Suppressor macrophage treated with lipopolysaccharide for 1 hour (primary cell): Measurements from ENCODE around the gene ALX4.

ENCODE experiments used
- DNase-seq, 3 donors: peaks; one replicate each; pipeline ENCODE4 v3.0.0-alpha.2; 2020 to 2022

Gene ALX4

GRCh38 chr11:44243086-44243485 is 66.9 kb downstream of the ALX4 start:
- DNase-seq = no peak

DNA sequence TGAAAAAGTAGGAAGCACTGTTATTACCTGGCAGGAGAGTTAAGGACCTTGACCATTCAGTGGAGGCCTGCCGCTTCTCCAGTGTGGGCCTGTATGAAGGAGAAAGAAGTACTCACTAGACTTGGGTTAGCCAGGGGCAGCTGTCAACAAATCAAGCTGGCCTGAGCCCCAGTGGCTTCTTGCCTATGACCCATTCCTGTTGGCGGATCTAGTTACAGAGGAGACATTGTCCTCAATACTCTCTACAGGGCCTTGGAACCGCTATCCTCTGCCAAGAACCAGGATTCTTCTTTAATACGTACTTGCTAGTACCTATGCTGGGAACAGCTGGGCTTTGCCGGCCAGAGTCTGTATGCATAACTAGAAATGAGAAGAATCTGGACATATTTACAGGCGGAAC is 68.1 kb downstream of the ALX4 start:
- DNase-seq = no peak

GRCh38 chr11:44237156-44237555 is 72.8 kb downstream of the ALX4 start:
- no peak for DNase-seq

DNA sequence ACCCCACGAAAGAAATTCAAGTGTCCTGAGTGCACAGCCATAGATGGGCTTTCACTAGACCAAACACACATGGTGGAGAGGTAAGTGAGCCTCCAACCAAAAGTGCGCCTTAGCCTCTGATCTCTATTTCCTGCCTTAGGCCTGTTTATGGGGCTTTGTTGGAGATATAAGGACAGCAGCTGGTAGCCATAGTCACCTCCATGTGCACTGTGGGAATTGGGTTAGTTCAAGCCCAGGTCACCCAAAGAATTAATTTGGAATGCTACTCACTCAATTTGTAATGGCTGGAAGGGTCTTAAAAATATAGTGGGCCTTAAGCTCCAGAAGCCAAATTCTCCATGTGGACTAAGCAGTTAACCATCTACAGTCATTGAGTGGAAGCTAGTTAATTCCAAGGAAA is 73.6 kb downstream of the ALX4 start:
- no peak for DNase-seq

DNA sequence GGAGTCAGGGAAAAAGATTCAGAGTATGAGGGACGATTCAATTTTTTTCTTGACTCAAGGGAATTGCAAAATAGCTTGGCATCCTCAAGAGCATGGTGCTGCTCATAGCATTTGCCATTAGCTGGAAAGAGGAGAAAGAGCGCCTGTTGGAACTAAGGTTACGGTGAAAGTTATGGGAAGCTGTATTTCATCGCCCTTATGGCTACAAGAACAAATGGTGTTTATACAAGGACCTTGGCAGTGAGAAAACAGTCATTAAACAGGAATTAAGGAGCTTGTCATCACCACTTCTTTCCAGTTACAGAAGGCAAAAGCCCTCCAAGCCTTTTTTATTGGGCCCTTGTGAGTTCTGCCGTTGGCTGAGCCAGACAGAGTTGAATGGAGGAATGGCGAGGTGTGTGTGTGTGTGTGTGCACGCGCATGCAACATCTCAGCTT is 74.2 kb downstream of the ALX4 start:
- no peak for DNase-seq

DNA sequence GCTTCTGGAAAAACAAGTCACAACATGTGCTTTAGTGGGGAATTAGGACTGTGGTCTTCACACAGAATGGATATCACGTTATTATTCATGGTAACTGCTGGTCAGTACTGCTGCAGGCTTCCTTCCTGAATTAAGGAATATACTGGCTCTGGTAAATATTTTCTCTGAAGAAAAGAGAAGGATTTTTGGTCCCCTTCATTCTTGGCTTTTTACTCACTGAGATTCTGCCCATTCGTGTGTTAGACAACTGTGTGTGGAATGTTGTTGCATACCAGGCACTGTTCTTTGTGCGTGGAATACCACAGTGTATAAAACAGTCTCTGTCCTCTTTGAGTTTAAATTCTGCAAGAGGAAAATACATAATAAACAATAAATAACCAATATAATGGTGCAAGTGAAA is 80.3 kb downstream of the ALX4 start:
- DNase-seq = no peak

DNA sequence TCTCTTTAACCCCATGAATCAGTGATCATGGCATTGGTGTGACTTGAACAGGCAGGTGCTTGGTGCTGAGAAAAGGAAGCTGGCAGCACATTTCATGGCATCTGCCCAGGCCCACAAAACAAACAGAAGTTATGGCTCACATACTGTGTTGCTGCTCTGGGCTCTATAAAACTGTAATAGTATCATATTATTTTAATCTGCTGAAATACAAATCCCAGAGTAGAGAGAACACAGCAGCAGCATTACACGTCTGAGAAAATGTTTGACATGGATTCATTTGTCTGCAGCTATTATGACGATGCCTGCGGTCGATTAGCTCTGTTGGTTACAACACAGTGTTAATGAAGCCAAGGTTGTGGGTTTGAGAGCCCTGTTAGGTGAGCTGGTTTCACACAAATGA is 80.8 kb downstream of the ALX4 start:
- no peak for DNase-seq

- no peak for DNase-seq
These were observed 81.6 kb downstream of the ALX4 start for GRCh38 chr11:44228379-44228778.

GRCh38 chr11:44226945-44227344 is 83.0 kb downstream of the ALX4 start:
- DNase-seq = no peak

DNA sequence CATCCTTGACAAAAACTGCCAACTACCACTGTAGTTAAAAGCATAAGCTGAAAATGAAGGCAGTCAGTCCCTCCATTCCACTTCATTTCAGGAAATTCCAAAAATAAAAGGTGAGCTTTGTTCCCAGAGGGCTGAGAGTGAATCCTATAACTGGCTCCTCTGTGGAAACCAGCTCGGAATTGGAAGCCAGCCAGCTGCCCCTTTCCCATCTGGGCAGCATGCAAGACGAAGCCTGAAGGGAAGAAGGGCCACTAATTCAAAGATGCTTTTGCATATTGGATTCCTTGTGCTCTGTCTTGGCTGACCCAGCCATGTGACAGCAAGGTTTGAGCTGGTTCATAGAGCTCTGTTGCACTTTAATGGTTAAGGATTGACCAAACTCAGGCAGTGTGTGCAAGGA is 83.4 kb downstream of the ALX4 start:
- no peak for DNase-seq

- no peak for DNase-seq
These were observed 85.0 kb downstream of the ALX4 start for GRCh38 chr11:44224867-44225501.

DNA sequence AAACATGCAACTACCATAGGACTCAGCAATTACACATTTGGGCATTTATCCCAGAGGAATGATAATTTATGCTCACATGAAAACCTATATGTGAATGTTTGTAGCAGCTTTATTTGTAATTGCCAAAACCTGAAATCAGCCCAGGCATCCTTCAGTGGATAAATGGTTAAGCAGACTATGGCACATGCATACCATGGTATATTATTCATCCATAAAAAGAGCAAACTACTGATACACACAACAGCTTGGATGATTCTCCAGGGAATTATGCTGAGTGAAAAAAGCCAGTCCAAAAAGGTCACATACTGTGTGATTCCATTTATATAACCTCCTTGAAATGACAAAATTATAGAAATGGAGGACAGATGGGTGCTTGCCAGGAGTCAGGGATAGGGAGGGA is 86.7 kb downstream of the ALX4 start:
- DNase-seq = no peak

GRCh38 chr11:44221992-44222391 is 87.9 kb downstream of the ALX4 start:
- DNase-seq = no peak

GRCh38 chr11:44221456-44221855 is 88.5 kb downstream of the ALX4 start:
- DNase-seq = no peak

GRCh38 chr11:44219830-44220796 is 89.8 kb downstream of the ALX4 start:
- no peak for DNase-seq

- DNase-seq = no peak
These were observed 92.5 kb downstream of the ALX4 start for GRCh38 chr11:44217432-44217831.

DNA sequence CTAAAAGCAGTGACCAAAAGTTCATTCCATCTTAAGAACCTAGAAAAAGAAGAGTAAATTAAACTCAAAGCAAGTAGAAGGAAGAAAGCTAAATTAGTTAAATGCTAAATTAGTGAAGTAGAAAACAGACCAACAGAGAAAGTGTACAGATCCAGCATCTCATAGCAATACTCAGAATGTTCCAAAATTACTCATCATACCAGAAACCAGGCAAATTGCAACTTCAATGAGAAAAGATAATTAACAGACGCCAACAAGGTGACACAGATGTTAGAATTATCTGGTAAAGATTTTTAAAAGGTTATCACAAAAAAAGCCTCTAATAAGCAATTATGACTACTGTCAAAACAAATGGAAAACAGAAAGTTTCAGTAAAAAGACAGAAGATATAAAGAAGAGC is 96.8 kb downstream of the ALX4 start:
- no peak for DNase-seq

- no peak for DNase-seq
These were observed 97.8 kb downstream of the ALX4 start for GRCh38 chr11:44212128-44212527.
